IPS-20b (cell line): Measurements from ENCODE around the gene AIG1.
"Not testable (repeated sequence)": the region's sequence is repeated elsewhere in the genome, so short reads cannot be mapped to it uniquely, and the experiment has no call there.

Experiments
- H3K27ac ChIP-seq: one replicate; pipeline ENCODE4 v1.5.1; 2013; ENCODE audit warnings: low read length
- H3K27me3 ChIP-seq: 2 replicates; pipeline ENCODE4 v1.6.1; 2013; ENCODE audit warnings: mild to moderate bottlenecking, low read length, inconsistent platforms; ENCODE audit not compliant: insufficient read depth
- H3K36me3 ChIP-seq: 2 replicates; pipeline ENCODE4 v1.6.1; 2013; ENCODE audit warnings: low read depth, mild to moderate bottlenecking, inconsistent platforms, low read length, moderate library complexity; ENCODE audit not compliant: insufficient read depth
- H3K4me1 ChIP-seq: 2 replicates; pipeline ENCODE4 v1.6.1; 2013; ENCODE audit warnings: mild to moderate bottlenecking, control low read depth, inconsistent platforms, low read length, moderate library complexity; ENCODE audit not compliant: insufficient read depth
- H3K4me3 ChIP-seq: 2 replicates; pipeline ENCODE4 v1.5.1; 2013; ENCODE audit warnings: mild to moderate bottlenecking, low read length, inconsistent platforms
- H3K9ac ChIP-seq: 2 replicates; pipeline ENCODE4 v1.6.1; 2013; ENCODE audit warnings: low read depth, mild to moderate bottlenecking, inconsistent platforms, low read length, moderate library complexity
- H3K9me3 ChIP-seq: 2 replicates; pipeline ENCODE4 v1.6.1; 2013; ENCODE audit warnings: mild to moderate bottlenecking, low read depth, low read length, inconsistent platforms; ENCODE audit not compliant: insufficient read depth

AIG1 gene

GRCh38 chr6:143246166-143246775, 185.6 kb downstream of the AIG1 start:
- not testable (repeated sequence) for H3K36me3 ChIP-seq, H3K9ac ChIP-seq, H3K4me3 ChIP-seq

GRCh38 chr6:143247586-143247985, 186.9 kb downstream of the AIG1 start:
- H3K9me3 ChIP-seq = no peaks in the 10 kb centered on the region; the same call in 1 of the 2 replicates

More at GRCh38 chr6:143246166-143246775, 185.6 kb downstream of the AIG1 start:
- H3K27me3 ChIP-seq, H3K9me3 ChIP-seq, H3K27ac ChIP-seq, H3K4me1 ChIP-seq: not testable (repeated sequence)

GRCh38 chr6:143248359-143248758, 187.7 kb downstream of the AIG1 start:
- Histone ChIP-seq H3K4me1 (no peaks in the 10 kb centered on the region), H3K27me3 (no peaks in the 10 kb centered on the region), H3K9ac (no peak overlapping the region), H3K27ac (no peak overlapping the region), H3K9me3 (no peaks in the 10 kb centered on the region; the same call in 1 of the 2 replicates), H3K4me3 (no peak overlapping the region), H3K36me3 (no peaks in the 10 kb centered on the region)

More at GRCh38 chr6:143247586-143247985, 186.9 kb downstream of the AIG1 start:
- no peaks in the 10 kb centered on the region for H3K36me3 ChIP-seq
- H3K27ac ChIP-seq = no peak overlapping the region
- H3K4me1 ChIP-seq = no peaks in the 10 kb centered on the region
- no peaks in the 10 kb centered on the region for H3K27me3 ChIP-seq
- H3K9ac ChIP-seq = no peak overlapping the region
- no peak overlapping the region for H3K4me3 ChIP-seq

- Histone ChIP-seq H3K36me3 (no peaks in the 10 kb centered on the region), H3K27ac (no peak overlapping the region), H3K4me1 (no peaks in the 10 kb centered on the region), H3K9ac (no peak overlapping the region), H3K4me3 (no peak overlapping the region), H3K9me3 (no peaks in the 10 kb centered on the region), H3K27me3 (no peaks in the 10 kb centered on the region)
Measured at GRCh38 chr6:143251288-143251687, 190.6 kb downstream of the AIG1 start.

- no peak overlapping the region for H3K27ac ChIP-seq
- no peak overlapping the region for H3K4me3 ChIP-seq
- H3K4me1 ChIP-seq = no peaks in the 10 kb centered on the region
- no peaks in the 10 kb centered on the region for H3K9me3 ChIP-seq
- no peak overlapping the region for H3K9ac ChIP-seq
- H3K27me3 ChIP-seq = no peaks in the 10 kb centered on the region
- no peaks in the 10 kb centered on the region for H3K36me3 ChIP-seq
Measured at GRCh38 chr6:143252961-143253360, 192.3 kb downstream of the AIG1 start.

GRCh38 chr6:143253586-143253985, 192.9 kb downstream of the AIG1 start:
- Histone ChIP-seq H3K9me3 (no peaks in the 10 kb centered on the region), H3K4me1 (no peaks in the 10 kb centered on the region), H3K27ac (no peak overlapping the region), H3K9ac (no peak overlapping the region), H3K27me3 (no peaks in the 10 kb centered on the region), H3K36me3 (no peaks in the 10 kb centered on the region), H3K4me3 (no peak overlapping the region)

GRCh38 chr6:143258945-143259344, 198.3 kb downstream of the AIG1 start:
- Histone ChIP-seq H3K36me3 (no peaks in the 10 kb centered on the region), H3K9me3 (no peaks in the 10 kb centered on the region), H3K27me3 (no peaks in the 10 kb centered on the region), H3K27ac (no peak overlapping the region), H3K4me3 (no peak overlapping the region), H3K4me1 (no peaks in the 10 kb centered on the region), H3K9ac (no peak overlapping the region)

- H3K36me3 ChIP-seq = no peaks in the 10 kb centered on the region
- H3K4me3 ChIP-seq = no peak overlapping the region
- H3K27ac ChIP-seq = no peak overlapping the region
- H3K4me1 ChIP-seq = peaks cover 14% of the 10 kb centered on the region
- no peaks in the 10 kb centered on the region for H3K27me3 ChIP-seq
- H3K9ac ChIP-seq = no peak overlapping the region
- H3K9me3 ChIP-seq = no peaks in the 10 kb centered on the region
Measured at GRCh38 chr6:143260857-143261256, 200.2 kb downstream of the AIG1 start.

- peaks cover 14% of the 10 kb centered on the region for H3K4me1 ChIP-seq
- H3K36me3 ChIP-seq = no peaks in the 10 kb centered on the region
- H3K4me3 ChIP-seq = no peak overlapping the region
- H3K27ac ChIP-seq = no peak overlapping the region
- no peaks in the 10 kb centered on the region for H3K9me3 ChIP-seq
- H3K27me3 ChIP-seq = no peaks in the 10 kb centered on the region
- no peak overlapping the region for H3K9ac ChIP-seq
Measured at GRCh38 chr6:143261899-143262436, 201.3 kb downstream of the AIG1 start.

- Histone ChIP-seq H3K4me1 (peaks cover 14% of the 10 kb centered on the region), H3K9ac (no peak overlapping the region), H3K36me3 (no peaks in the 10 kb centered on the region), H3K27ac (no peak overlapping the region), H3K9me3 (no peaks in the 10 kb centered on the region), H3K27me3 (no peaks in the 10 kb centered on the region), H3K4me3 (no peak overlapping the region)
Measured at GRCh38 chr6:143262859-143263258, 202.2 kb downstream of the AIG1 start.

GRCh38 chr6:143264379-143264778, 203.7 kb downstream of the AIG1 start:
- Histone ChIP-seq H3K4me3 (no peak overlapping the region), H3K27ac (no peak overlapping the region), H3K36me3 (no peaks in the 10 kb centered on the region), H3K27me3 (no peaks in the 10 kb centered on the region), H3K9me3 (no peaks in the 10 kb centered on the region), H3K4me1 (peaks cover 14% of the 10 kb centered on the region), H3K9ac (no peak overlapping the region)

- Histone ChIP-seq H3K9ac (no peak overlapping the region; the same call in 1 of the 2 replicates), H3K27ac (no peak overlapping the region), H3K27me3 (no peaks in the 10 kb centered on the region), H3K9me3 (no peaks in the 10 kb centered on the region), H3K36me3 (no peaks in the 10 kb centered on the region), H3K4me3 (no peak overlapping the region; the same call in 1 of the 2 replicates), H3K4me1 (peaks cover 14% of the 10 kb centered on the region)
Measured at GRCh38 chr6:143264986-143265764, 204.5 kb downstream of the AIG1 start.
